ENCODE measurements around the gene CDCP2.

Gene CDCP2

DNA sequence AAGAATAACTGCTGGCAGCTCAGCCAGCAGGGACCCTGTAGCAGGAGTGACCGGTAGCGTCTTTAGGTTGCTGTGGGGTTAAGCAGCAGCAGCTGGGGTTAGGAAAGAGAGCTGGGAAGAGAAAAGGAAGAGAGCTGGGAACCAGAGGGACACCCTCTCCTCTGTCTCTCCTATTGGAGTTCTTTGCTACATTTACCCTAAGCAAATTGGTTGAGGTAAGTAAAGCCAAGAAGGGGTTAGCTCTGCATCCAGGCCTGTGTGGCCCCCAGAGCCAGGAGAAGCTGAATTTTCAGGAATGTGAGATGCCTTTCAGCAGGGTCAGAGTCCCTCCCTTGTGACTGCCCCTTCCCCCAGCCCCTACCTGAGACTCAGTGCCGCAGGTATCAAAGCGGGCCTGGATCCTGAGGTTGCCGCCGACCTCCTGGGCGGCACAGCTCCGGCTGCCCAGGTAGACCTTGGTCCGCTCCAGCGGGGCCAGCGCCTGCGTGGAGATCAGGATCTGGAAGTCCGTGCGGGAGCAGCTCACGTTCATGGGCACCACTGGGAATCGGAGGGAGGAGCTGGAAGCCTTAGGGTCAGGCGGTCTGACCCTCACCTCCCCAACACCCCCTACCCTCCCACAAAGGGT lies 16.4 kb downstream of the CDCP2 start:
- no peak for DNase-seq

DNA sequence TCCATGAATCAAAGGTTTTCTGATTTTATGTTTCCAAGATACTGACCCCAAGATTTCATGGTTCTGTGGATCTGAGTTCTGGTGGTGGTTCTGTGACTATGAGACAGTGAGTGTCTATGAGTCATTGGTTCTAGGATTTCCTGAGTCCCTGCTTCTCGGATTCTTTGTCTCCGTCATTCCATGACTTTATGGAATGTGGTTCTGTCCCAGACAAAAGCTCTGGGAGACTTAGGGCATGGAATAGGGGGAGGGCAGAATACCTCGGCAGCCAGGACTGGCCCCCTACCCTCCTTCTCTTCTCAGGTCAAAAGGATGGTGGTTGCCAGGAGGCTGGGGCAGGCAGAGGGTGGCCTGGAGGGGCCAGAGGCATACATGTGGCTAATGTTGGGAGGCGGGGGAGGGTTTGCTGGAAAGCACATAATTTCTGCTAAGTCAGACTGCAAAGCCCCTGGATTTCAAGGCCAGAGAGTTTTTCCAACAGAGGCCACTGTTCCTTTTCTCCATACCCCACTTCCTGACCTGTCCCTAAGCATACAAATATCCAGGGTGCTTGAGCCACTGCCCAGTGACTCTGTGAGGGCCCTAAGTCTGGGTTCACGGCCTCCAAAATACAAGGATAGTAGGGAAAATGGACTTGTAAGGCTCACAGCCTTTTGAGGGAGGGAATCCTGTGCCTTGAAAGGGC lies 17.2 kb downstream of the CDCP2 start:
- DNase-seq, result no peak

DNA sequence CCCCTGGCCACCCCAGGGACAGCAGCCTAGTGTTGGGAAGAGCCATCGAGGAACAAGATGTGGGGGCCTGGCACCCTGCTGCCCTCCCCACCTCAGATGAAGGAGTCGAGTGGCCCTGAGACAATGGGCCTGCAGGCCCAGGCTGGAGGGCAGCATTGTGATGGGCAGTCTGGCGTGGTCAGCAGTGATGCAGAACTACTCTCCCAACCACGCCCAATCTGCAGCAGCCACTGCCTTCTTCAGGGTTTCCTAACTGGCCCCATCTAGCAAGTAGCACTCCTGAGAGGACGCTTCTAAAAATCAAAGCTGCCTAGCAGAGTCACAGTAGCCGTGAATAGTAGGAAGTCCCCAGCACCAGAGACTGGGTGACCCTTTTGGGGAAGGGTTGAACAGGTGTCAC lies 18.5 kb downstream of the CDCP2 start:
- DNase-seq, result no peak

DNA sequence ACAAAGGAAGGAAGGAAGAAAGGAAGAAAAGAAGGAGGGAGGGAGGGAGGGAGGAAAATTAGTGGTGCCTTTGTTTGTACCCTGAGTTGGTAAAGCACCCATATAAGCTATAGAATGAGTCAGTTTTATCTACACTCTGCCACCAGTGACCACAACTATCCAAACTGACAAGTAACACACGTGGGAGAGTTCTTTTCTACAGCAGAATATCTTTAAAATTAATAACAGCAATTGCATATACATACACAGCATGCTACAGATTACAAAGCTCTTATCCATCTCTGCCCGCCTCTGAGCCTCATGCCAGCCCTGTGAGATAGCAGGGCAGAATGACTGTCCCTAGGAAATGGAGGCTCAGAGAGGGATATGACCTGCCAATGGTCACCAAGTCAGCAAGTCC lies 20.3 kb downstream of the CDCP2 start:
- DNase-seq, result no peak

DNA sequence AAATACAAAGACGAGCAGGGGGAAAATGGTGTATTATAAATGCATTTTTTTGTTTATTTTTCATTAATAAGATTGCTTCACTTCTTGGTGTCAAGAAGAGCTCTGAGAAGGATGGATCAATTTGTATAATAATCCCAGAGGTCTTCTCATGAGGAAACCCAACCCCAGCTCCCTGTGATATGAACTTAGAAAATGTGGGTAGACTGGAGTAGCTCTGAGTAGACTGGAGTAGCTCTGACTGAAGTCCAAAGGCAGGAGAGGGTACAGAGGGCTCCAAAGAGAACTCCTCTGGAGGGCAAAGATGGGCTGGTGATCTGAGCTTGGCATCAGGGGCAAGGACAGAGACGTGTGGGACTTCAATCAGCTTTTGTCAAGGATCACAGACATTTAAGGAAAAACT lies 21.4 kb downstream of the CDCP2 start:
- no peak for DNase-seq

DNA sequence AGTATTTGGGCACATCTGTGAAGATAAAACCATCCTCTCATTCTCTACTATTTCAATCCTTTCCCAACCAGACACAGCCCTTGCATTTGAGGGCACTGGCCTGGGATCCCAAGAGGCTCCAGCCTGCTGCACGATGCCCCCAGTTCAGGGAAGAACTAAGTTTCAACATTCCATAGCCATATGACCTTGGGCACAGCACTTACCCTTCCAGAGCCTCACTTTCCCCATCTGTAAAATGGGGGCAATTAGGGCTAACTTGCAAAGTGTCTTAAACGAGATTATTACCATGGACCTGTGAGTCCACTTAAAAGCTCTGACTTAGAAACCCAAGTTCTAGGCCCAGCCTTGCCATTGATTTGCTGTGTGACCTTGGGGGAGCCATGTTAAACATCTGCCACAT lies 22.9 kb downstream of the CDCP2 start:
- no peak for DNase-seq

DNA sequence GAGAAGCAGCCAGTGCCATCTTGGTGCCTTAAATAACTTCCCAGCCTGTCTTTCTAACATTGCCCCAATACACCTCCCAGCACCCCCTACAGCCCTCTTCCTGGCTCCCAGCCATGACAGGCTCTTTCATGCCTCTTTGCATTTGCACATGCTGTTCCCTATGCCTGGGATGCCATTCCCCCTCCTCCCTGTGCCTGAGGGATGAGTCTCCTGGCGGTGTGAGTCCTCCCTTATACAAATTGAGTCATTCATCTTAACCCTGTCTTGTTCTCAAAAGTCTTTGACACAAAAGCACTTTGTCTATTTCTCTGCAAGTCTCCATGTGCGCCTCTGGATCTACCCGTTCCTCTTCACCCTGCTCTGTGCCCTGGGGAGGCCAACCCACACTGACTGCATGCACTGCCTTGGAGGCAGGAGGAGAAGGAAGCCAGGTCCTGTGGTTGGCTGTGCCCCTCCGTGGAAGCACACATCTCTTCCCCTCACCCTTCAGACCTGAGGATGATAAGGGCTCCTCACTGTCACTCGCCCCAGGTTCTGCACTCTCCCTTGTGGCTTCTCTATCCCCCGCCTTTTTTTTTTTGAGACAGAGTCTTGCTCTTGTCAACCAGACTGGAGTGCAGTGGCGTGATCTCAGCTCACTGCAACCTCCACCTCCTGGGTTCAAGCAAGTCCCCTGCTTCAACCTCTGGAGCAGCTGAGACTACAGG lies 25.1 kb downstream of the CDCP2 start:
- no peak for DNase-seq

DNA sequence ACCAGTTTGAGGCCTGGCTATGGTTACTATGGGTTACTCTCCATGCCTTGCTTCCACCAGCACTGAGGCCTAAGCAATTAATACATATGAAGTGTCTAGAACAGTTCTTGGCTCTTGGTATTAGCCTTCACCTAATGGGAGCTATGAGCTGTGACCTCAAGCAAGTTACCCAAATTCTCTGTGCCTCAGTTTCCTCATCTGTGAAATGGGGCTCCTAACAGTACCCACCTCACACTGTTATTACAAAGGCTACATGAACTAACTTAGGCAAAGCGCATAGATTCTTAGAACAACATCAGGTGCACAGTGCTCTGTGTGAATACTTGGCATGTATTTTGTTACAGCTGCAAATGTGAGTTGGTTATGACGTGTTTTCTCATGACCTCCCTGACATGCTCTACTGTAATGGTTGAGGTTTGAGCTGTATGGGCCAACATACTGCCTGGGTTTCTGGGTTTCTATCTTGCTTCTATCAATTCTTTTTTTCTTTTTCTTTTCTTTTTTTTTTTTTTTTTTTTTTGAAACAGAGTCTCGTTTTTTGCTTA lies 26.5 kb downstream of the CDCP2 start:
- DNase-seq, result no peak

DNA sequence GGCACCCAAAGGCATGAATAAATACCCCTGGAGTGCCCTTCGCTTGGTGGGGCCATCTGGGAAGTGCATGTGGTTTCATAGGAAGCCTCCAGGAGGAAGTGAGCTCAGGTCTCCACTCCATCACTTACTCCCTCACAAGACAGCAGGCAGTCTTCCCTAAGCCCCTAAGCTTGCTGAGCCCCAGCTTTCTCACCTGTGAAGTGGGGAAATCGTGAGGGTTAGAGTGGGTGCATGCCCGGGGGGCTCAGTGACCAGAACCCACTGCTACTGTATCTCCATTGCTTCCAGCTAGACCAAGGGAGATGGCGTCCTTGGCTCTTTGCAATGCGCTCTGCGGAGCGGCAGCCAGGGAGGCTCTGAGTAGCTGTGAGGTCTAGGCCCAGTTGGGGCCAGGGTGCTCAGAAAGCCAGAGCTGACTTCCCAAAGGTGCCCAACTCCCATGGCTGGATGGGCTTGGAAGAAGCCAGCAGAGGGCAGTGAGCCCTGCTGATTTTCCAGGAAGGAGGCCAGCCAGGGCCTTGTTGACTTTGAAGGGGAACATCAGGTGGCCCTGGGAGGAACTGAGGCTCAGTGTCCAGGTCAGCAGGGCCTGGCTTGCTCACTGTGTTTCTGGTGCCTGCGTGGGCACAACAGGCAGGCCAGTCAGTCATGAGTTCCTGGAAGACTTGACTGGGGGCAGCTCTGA lies 27.3 kb downstream of the CDCP2 start:
- DNase-seq, result peak; percentile 79

DNA sequence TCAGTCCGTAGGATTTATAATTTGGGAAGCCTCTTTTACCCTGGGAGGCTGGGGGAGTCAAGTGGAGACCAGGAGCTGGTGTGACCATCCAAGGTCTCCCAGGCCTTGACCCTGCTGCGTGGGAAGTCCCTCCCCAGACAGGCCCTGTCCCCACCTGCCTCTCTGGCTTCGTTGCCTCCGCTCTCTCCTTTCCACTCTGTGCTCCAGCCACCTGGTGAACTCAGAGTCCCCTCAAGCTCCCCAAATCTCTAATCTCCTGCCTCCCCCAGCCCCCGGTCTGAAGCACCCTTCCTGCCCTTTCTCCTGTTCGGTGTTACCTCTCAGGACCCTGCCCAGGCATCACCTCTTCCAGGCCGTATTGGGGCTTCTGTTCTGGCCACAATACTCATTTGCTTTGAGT lies 27.9 kb downstream of the CDCP2 start:
- no peak for DNase-seq

DNA sequence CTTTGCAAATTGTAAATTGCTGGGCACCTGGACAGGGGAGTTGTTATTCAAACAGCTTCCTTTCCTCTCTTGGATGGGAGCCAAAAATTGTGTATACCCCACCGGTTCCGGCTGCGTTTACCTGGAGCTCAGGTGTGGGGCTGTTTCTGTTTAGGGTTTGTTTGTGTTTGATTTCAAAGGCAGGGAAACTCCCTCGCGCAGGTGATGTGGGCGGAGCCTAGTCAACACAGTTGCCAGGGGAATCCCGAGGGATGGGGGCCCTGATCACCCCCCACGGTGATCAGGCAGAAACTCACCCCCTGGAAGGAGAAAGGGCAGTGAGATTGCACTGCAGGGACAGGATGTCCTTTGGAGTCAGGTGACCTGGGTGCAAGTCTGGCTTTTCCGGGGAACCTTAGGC lies 28.3 kb downstream of the CDCP2 start:
- peak; percentile 95 for DNase-seq

DNA sequence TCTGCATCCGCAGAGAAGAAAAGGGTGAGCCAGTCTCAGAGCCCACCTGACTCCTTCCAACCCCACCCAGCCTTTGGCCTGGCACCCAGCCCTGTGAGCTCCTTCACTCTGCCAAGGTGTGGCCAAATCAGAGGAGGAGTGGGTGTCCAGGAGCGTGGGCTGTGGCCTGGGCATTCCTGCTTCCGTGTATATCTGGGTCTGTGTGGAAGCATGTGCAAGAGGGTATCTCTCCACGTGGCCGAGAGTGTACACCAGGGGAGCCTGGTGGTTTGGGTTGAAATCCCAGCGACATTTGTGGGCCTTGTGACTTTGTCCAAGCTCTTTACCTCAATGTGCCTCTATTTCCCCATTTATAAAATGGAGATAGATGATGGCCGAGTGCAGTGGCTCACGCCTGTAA lies 29.8 kb downstream of the CDCP2 start:
- no peak for DNase-seq

DNA sequence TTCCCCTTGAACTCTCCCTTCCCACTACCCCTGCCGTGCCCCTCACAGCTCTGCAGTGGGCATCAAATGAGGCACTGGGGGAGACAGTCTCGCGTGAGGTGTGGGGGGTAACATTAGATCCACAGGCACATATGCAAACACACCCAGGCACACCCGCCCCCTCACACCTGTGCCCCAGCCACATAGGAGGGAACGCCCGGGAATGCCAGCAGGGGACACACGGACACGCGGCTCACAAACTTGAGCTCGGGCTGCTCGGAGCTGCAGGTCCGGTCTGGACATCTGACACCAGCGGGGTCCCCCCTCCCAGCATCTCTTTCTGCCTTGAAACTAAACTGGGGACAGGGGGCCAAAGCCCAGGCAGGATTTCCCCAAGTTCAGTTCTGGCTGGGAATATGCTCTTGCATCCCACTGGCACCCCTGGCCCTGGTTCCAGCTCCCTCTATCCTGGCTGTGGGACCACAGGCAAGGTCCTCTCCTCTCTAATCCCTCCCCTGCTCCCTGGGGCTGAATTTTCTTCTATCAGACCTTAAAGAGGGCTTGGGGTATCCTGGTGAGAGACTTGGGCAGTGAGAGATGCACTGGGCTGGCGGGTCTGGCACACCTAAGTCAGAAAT lies 30.6 kb downstream of the CDCP2 start:
- DNase-seq, result peak; percentile 56

DNA sequence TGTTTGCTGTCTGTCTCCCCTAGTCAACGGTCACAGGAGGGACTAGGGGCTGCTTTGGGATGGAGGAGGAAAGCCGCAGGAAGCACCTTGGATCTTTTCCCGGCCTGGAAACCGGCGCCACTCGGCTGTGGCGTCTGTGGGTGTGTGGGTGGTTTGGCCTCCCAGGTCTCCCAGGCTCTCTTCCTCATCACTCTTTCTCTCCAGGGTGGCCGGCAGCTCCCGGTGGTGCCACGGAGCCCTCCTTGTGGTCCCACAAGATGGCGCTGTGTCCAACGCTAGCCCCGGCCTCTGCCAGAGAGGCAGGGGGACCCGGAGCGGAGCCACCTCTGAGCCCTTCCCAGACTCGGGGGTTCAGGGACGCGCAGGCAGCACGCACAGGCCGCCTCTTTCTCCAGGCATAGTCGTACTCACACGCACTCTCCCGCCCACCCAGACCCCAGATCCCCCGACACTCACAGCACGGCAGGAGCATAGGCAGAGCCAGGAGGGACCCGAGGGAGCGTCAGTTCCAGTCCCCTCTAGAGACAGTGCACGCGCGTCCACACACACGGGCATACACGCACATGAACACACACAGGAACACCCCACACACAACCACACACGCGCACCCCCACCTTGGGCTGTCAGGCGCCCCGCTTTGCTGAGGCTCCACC lies 31.2 kb downstream of the CDCP2 start:
- DNase-seq, result peak; percentile 94

DNA sequence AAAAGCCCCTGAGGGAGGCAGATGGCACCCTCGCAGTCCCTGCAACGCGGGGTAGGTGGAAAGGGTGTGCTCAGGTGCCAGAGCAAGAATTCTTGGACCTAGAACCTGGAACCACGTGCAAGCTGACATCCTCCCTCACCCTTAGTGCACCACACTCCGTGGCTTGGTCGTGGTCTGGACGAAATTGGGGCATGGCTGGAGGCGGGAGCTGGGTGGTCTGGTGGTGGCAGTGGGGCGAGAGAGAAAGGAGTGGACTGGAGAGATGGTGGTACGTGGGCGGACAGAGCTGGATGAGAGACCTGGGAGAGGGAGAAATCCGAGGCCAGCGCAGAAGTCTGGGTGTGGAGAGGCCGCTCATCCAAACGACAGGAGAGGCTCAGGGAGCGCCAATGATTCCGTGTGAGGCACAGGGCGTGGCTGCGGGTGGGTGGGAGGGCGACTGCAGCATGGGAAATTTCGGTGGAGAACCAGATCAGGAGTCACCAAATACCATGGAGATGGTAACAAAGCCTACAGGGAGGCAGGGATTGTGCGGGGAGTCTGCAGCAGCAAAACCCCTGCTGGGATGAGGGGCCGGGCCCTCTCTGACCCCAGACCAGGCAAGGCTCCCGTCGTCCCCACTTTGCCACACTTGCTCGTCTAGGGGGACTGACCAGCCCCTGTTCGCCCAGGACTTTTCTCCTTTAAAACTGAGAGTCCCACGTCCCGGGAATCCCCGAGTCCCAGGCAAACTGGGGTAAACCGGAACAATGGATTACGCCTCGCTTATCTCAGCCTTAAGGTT lies 31.9 kb downstream of the CDCP2 start:
- DNase-seq, result no peak

DNA sequence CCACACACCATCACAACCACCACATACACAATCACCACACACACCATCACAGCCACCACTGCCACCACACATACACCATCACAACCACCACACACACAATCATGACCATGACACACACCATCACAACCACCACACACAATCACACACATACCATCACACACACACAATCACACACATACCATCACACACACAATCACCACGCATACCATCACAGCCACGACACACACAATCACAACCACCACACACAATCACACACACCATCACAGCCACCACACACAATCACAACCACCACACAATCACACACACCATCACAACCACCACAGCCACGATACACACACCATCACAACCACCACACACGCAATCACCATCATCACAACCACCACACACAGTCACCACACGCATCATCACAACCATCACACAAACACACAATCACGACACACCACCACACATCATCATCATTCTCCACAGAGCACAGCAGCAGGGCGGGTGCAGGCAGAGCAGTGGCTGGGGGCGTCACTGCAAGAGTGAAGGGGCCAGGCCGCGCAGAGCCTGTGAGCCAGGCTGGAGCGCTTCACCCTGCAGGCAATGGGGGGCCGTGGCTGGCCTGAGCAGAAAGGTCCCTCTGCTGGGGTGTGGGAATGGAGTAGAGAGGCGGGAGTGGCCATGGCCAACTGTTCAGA lies 32.6 kb downstream of the CDCP2 start:
- no peak for DNase-seq

DNA sequence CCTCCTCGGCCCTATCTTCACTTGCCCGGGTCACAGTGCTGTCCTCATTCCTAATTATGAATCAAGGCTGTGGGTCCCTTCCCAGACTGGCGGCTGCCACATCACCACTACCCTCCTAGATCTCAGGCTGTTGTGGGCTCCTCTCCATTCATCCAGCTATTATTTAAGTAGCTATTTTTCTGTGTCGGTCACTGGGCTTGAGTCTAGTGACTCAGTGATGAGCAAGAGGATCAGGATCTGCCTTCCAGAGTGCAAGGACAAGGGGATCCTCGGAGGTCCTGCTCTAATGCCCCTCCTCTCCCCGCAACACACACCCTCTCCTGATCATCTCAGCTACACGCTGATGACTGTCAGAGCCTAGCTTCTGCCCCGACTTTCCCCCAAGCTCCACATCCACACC lies 34.1 kb downstream of the CDCP2 start:
- DNase-seq, result no peak

DNA sequence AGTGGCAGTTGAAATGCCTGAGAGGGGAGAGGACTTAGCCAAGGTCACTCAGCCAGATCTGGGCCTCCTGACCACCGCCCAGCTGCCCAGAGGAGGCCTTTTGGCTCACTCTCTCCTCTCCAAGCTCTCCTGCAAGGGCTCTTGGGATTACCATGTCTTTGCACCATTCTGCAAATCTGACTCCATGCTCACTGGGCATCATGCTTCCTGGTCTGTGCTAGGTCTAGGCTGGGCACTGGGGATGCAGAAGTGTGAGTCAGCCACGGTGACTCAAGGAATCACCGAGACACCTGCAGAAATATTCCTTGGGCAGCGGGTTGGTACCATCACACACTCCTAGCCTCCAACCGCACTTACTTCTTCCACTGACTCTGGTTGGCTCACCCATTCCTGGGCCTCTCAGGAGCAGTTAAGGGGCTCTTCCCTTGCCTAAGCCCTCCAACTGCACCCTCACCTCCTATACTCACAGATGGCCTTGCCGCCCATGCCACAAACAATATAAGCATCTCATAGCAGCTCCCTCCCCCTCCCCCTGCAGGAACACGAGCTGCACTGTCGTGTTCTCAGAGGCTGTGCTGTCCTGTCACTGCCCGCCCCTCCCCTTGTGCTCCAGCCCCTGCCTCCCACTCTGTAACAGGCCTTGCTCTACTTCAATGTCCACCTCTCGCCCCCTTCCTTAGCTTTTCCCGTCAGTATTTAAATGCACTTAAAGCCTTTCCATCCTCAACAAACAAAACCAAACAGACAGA lies 34.8 kb downstream of the CDCP2 start:
- DNase-seq, result peak; percentile 36

DNA sequence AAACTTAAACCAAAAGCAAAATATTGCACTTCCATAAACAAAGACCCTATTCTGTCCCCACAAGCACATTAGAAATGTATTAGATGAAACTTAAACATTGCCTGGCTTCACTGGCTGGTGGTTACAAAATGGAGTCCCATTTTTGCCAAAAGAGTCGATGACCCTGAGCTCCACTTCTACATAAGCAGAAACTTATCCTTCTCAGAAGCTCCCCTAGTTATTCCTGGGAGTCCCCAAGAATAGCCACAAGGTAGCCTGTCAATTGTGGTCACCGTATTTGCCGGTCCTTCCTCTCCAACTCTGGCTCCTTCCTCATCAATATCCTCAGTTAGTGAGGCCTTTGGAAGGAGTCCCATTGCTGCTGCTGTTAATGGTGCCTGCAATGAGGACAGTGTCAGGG lies 37.3 kb downstream of the CDCP2 start:
- DNase-seq, result no peak

DNA sequence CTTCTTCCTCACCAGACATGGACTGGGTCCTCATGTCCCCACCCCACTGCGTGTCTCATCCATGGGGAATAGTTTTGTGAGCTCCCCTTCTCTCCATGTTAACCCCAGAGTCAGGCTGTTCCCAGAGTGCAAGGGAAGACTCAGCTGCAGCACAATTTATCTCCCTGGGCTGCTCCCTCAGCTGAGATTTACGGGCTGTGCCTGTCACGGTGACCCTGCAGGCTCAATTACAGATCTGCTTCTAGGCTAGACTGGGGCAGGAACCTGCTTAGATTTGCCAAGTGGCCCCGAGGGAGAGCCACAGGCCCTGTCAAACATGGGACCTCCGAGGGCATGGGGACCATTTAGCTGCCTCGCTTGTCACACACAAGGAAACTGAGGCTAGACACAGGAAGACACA lies 37.8 kb downstream of the CDCP2 start:
- no peak for DNase-seq
